NCI-H187 treated with DMSO at 0.1 percent for 48 hours (cell line): ENCODE results near the gene SLC10A7.
A peak's percentile ranks its signal among the peaks of the same experiment; 100 is the strongest.

Experiments
- DNase-seq: peaks from one replicate; lab custom pipeline; 2025; lab: John Stamatoyannopoulos, UW

The SLC10A7 gene

DNA sequence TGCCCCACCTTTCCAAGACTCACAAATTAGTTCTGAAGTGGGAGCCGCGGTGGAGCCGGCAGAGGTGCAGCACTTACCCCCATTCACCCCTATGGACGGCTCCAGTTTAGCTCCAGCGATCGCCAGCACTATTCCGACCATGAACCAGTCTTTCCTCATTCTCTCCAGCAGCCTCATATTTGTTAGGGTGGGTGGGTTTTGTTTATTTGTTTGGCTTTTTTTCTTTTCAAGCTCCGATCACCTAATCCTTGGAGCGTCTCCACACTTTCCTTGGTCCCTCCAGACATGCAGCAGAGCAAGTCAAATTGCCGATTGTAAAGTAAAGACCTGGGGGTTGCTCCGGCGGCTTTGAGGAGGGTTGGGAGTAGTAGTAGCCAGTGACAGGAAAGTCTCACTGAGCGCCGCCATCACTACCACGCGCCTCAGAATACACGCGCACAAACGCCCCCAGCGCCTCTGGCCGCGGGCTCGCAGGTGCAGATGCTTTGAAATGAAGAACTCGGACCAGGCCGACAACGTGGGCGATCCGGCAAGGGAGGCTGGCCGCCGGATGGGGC, at the start of gene SLC10A7:
Gene SLC10A7, minus strand, starts transcription at position 400 of the 557 bp plus-strand sequence. Its CDS starts 223 bp downstream, at position 177.
- peak; percentile 18 for DNase-seq

GRCh38 chr4:146567396-146567795, 45.7 kb upstream of the SLC10A7 start:
- DNase-seq = no peak

DNA sequence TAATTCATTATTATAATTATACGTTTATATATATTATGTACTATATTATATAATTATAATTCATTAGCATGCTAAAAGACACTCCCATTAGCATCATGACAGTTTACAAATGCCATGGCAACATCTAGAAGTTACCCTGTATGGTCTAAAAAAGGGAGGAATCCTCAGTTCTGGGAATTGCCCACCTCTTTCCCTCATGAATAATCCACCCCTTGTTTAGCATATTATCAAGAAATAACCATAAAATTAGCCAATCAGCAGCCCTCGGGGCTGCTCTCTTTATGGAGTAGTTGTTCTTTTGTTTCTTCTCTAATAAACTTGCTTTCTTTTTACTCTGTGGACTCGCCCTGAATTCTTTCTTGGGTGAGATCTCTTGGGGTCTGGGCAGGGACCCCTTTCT, 42.8 kb upstream of the SLC10A7 start:
- DNase-seq = no peak

DNA sequence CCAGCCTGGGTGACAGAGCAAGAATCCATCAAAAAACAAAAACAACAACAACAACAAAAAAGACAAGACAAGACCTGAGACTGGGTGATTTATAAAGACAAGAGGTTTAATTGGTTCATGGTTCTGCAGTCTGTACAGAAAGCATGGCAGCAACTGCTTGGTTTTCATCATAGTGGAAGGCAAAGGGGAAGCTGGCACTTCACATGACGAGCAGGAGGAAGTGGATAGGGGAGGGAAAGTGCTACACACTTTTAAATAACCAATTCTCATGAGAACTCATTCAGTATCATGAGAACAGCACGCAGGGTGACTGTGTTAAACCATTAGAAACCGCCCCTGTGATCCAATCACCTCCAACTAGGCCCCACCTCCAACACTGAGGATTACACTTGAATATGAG, 28.4 kb upstream of the SLC10A7 start:
- DNase-seq = no peak

DNA sequence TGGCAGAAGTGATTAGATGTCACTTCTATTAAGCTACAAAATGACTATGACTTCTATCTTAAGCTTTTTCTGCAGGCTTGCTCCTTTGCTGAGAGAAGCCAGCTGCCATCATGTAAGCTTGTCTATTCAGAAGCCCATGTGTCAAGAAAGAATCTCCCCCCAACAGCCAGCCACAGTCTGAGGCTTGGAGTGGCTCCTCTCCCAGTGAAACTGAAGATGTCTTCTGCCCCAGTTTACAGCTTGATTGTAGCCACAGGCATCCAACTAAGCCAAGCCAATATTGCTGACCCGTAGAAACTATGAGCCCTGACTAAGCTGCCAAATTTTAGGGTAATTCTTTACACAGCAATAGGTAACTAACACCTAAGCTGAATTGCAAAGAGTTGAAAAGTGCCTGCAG, 26.7 kb upstream of the SLC10A7 start:
- no peak for DNase-seq

DNA sequence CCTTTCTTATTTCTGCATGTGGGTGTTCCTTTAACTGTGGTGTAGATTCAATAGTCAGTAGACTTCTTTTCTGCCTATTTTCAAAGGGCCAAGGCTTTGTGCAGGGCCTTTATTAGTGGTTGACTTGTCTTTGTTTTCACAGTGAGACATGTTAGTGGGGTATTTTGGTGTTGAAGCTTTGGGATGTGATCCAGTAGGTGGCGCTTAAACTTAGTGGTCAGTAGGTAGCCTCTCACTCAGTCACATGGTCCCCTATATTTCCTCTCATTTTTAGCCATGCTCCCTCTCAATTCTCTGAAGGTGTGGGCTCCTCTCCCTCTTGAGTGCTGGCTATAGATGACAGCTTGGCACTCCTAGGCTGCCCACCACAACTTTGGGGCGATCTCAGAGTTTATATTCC, 23.4 kb upstream of the SLC10A7 start:
- DNase-seq = peak; percentile 15

- no peak for DNase-seq
These were observed 12.4 kb upstream of the SLC10A7 start for GRCh38 chr4:146534178-146534577.

DNA sequence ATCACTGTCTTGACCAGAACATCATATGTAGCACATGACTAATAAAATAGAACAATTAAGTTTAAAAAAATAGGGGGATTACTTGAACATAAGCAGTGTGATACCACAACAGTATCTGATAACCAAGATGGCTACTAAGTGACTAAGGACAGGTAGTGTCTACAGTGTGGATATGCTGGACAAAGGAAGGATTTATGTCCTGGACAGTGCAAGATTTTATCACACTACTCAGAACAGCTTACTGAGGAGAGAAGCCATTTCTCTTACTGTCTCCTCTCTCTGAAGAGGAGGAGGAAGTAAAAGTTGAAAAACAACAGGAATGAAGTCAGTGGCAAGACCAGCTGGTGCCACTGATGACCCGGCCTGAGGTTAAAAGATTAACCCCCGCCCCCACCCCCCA, 4.0 kb upstream of the SLC10A7 start:
- no peak for DNase-seq

- DNase-seq = no peak
These were observed 2.9 kb upstream of the SLC10A7 start for GRCh38 chr4:146524663-146525062.

- DNase-seq = no peak
These were observed 1.1 kb upstream of the SLC10A7 start for GRCh38 chr4:146522869-146523205.

DNA sequence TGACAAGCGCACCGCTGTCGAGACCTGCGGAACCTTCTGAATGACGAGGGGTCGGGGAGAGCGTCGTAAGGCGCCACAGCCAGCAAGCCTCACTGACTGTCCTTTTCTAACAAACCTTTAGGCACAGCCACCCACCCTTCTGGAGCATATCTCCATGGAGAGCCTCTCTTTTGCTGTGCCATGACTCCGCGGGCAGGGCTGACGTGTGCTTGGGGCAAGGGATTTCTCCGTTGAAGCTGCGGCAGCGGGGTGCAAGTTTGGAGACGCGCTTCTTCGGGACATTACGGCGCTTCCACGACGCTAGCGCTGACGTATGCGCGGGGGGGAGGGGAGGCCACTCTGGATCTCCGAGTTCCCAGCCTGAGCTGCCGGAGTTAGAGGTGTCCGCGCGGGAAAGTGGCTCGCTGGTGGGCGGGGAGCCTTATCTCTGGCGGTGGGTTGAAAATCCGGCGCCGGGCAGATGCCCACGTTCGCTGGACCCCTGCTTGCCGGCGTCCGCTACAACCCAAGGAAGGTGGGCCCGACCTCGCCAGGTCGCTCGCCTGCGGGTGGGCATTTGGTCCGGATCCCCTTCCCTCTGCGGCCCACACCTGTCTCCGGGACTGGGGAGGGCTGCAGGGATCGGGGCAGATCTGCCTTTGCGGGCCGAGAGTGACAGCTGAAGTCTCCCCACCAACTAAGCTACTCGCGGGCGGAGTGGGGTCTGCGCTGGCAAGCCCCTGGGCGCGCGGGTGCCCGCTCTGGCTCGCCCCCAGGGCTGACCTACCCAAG, 543 bp upstream of the SLC10A7 start:
- peak; percentile 2 for DNase-seq

GRCh38 chr4:146520896-146521540, 722 bp downstream of the SLC10A7 start:
- DNase-seq = no peak

- no peak for DNase-seq
These were observed 6.9 kb downstream of the SLC10A7 start for GRCh38 chr4:146514651-146515357.

GRCh38 chr4:146513548-146513947, 8.2 kb downstream of the SLC10A7 start:
- DNase-seq = no peak

DNA sequence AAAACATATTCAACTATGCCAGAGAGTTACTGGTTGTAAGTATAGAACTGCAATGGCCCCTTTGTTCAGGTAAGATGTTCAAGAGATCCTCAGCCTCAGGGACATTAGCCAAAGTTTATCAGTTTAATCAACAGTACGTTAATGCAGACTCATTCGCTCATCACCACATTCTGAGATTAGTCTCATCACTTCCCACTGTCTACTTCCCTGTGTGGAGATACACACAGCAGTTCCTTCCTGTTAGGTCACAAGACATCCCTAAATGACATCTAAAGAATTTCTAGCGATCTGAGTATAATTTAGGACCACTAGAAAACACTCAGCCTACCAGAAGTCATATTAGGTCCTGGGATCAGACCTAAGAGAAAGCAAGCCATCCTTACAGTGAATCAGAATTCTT, 10.4 kb downstream of the SLC10A7 start:
- no peak for DNase-seq

GRCh38 chr4:146510942-146511341, 10.8 kb downstream of the SLC10A7 start:
- no peak for DNase-seq

DNA sequence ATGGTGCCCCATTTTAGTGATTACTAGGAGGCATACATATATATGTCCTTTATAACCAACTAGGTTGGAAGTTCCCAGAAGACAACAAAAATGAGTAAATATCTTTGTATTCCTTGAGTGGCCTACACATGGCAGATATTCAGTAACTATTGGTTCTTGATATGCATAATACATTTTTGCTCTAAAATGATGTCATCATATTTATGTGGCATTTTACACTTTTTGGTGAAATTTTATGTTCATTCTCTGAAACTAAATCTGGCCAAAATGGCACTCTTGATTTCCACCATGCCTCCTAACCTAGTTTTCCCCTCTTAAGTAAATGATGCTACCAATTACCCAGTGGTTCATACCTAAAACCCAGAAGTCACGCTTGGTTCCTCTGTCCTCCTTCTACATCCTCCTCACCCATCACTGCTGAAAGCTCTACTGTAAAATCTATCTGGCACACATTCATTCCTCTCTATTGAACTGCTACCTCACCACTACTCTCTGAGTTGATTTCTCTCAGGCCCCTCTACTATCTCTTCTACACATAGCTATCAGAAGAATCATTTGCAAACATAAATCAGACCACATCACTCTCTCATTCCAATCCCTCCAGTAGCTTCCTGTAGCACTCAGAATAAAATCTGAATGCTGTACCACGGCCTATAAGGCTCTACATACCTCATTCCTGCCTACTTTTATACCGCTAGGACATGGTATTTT, 13.4 kb downstream of the SLC10A7 start:
- DNase-seq = no peak

GRCh38 chr4:146507632-146508031, 14.1 kb downstream of the SLC10A7 start:
- no peak for DNase-seq

GRCh38 chr4:146506272-146506671, 15.5 kb downstream of the SLC10A7 start:
- no peak for DNase-seq

GRCh38 chr4:146500216-146500615, 21.5 kb downstream of the SLC10A7 start:
- DNase-seq = no peak

DNA sequence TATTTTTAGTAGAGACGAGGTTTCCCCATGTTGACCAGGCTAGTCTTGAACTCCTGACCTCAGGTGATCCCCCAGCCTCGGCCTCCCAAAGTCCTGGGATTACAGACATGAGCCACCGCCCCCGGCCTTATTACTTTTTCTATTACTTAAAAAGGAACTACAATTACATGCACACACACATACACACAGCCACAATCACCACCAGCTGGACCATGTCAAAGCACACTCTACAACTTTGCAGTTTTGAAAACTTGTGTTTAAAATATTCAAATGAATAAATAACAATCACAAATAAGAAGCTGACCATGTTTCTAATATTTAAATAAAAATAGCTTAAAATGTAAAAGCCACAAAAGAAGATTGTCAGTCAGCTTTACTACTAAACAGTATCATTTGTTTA, 23.4 kb downstream of the SLC10A7 start:
- DNase-seq = no peak

GRCh38 chr4:146495269-146495668, 26.5 kb downstream of the SLC10A7 start:
- no peak for DNase-seq
